HG03280 (cell line): ENCODE data around the gene C1orf174.

Experiments used
- ATAC-seq: cut with Tn5 transposase; IDR thresholded peaks from one replicate; pipeline ENCODE4 v1.9.1; 2021; ENCODE audit warnings: mild to moderate bottlenecking, moderate library complexity; ENCODE audit not compliant: unreplicated experiment

The C1orf174 gene

GRCh38 chr1:3879099-3879498 lies 21.0 kb downstream of the C1orf174 start:
- no peak for ATAC-seq

GRCh38 chr1:3876716-3877115 lies 23.4 kb downstream of the C1orf174 start:
- ATAC-seq = no peak

DNA sequence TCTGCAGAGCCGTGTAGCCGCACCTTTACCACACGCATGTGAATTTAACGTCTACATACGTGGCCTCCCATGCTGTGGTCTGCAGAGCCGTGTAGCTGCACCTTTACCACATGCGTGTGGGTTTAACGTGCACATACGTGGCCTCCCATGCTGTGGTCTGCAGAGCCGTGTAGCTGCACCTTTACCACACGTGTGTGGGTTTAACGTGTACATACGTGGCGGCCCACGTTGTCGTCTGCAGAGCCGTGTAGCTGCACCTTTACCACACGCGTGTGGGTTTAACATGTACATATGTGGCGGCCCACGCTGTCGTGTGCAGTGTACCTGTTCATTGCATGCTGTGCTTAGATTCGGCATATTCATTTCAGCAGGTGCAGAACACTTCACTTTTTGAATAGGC lies 25.3 kb downstream of the C1orf174 start:
- no peak for ATAC-seq

DNA sequence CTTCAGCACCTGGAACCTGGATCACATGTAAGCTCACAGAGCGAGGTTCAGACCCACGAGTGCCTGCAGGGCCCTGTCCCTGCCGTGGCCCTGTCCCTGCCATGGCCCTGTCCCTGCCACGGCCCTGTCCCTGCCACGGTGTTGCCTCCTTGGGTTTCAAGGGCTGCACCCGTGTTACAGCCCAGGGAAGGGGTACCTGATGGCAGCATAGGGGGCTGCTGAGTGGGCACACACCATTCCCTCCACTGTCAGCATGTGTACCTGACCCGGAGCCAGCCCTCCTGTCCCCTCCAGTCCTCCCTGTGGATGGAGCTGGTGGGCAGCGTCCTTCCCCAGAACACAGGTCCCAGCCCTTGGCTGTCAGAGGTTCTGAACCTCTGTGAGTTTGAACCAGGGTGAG lies 27.5 kb downstream of the C1orf174 start:
- ATAC-seq = no peak

GRCh38 chr1:3871451-3871805 lies 28.6 kb downstream of the C1orf174 start:
- ATAC-seq = no peak

- ATAC-seq = no peak
These were observed 30.2 kb downstream of the C1orf174 start for GRCh38 chr1:3869751-3870301.

DNA sequence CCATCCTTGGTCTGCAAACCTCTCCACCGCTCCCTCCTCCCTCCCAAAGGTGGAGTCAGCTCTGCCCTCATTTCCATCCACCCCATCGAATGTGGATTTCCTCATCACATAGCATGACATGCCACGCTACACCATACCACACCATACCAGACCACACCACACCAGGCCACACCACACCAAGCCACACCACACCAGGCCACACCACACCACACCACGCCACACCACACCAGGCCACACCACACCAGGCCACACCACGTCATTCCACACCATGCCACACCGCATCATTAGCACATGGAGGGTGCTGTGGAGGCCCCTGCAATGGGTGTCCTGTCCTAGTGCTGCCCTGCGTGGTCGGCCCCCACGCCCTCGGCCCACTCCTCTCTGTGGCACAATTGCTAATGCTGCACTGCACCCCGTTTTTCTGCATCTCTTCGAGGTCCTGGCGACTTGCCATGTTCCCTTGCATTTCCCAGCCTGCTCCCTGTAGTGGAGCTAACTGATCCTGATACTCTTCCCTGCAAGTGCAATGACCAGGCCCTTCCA lies 31.5 kb downstream of the C1orf174 start:
- no peak for ATAC-seq

GRCh38 chr1:3865606-3866160 lies 34.4 kb downstream of the C1orf174 start:
- no peak for ATAC-seq

- no peak for ATAC-seq
These were observed 35.2 kb downstream of the C1orf174 start for GRCh38 chr1:3864884-3865283.

DNA sequence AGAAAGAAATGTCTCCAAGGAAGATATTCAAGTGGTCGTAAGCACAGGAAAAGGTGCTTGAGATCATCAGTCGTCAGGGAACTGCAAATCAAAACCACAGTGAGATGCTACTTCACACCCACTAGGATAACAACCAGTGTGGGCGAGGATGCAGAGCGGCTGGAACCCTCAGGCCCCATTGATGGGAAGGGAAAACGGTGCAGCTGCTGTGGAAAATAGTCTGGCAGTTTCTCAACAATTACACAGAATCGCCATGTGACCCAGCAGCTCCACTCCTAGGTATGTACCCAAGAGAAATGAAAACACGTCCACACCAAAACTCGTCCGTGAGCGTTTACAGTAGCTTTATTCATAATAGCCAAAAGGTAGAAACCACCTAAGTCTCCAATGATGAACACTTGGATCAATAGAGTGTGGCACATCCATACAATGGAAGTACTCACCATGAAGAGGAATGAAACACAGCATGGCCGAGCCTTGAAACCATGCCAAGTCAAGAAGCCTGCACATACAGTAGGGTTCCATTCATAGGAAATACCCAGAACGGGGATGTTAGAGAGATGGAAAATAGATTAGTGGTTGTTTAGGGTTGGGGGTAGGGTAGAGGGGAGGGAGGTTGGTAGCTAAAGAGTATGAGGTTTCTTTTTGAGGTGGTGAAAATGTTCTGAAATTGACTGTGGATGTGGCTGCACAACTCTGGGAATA lies 36.7 kb downstream of the C1orf174 start:
- no peak for ATAC-seq

GRCh38 chr1:3858231-3858981 lies 41.7 kb downstream of the C1orf174 start:
- ATAC-seq = no peak

DNA sequence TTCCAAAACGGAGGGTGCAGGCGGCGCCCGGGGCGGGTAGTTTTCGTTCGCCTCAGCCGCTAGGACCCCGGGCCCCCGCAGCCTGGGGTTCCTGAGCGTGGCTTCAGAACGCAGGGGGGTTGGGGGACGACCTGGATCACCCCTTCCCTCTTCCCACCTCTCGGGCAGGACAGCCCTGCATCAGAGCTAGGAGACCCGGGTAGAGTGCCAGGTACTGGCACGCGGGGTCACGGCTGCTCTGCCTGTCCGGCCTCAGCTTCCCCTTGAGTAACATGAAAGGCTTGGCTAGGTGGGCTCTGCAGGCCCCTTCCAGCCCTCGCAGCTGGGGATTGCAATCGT lies 42.3 kb downstream of the C1orf174 start:
- ATAC-seq = no peak

- ATAC-seq = peak; percentile 95
These were observed 42.9 kb downstream of the C1orf174 start, which contains the start of the genes CEP104 and DFFB for GRCh38 chr1:3856923-3857790. Gene CEP104, minus strand, starts transcription at chr1:3857211. Its CDS starts 4,804 bp downstream, at chr1:3852407. Gene DFFB, plus strand, starts transcription at chr1:3857476. Its CDS starts 128 bp downstream, at chr1:3857604.

DNA sequence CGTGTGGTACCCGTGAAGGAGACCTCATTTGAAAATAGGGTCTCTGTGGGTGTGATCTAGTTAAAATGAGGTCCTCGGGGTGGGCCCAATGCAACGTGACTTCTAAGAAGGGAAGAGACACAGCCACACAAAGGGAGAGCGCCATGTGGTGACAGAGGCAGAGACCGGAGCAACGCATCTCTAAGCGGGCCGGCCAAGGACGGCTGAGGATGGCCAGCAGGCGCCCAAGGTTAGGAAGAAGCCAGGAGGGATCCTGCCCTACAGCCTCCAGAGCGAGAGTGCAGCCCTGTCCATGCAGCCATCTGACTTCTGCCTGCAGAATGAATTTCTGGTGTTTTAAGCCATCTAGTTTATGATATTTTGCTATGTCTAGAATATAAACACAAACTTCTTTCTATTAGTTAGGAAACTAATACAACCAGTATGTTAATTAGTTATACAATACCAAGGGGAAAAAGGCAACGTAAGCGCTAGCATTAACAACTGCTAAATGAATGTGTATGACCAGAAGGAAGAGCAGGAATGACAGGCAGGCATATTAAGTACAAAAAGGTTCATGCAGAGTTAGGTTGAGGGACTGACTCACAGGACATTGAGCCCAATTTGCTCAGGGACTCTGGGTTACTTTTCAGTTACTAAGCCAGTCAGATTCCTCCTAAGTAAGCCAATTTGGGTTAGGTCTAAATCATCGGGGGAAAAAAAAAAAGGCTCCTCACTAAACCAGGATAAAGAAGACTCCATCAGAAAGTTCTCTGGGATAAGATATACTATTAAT lies 47.2 kb downstream of the C1orf174 start:
- ATAC-seq = no peak

GRCh38 chr1:3852091-3852490 lies 48.0 kb downstream of the C1orf174 start:
- ATAC-seq = no peak

- ATAC-seq = no peak
These were observed 48.8 kb downstream of the C1orf174 start for GRCh38 chr1:3851292-3851691.

DNA sequence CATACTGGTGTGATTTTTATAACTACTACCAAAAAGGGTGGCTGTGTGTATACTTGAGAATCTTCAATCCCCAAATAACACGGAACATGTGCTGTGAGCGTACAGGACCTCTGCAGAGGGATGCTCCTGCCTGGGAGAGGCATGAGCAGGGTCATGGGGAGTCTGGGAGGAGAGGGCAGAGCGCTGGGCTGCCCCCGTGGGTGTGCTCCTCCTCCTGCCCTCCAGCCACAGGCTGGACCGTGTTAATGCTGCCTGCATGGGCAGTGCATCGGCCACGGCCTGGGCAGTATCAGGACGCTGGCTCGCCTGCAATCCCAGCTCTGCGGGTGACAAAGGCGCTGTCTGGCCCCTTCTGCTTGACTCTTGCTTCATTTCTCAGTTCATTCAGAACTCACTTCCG lies 49.2 kb downstream of the C1orf174 start:
- ATAC-seq = no peak

DNA sequence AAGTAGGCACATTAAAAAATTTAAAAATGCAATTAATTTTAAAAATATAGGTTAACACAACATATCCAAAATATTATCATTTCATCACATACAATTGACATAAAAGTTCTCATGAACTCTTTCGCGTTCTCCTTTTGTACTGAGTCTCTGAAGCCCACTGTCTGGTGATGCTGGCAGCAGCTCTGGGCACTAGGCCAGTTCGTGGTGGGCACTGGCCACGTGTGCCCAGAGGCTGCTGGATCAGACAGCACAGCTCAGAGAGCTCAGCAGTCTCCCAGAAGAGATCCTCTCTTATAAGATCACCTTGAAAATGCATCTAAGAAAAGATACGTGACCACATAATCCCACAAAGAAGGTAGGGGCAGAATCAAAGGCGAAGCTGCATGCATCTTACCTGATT lies 53.0 kb downstream of the C1orf174 start:
- ATAC-seq = no peak

- ATAC-seq = no peak
These were observed 53.5 kb downstream of the C1orf174 start for GRCh38 chr1:3846541-3846940.

DNA sequence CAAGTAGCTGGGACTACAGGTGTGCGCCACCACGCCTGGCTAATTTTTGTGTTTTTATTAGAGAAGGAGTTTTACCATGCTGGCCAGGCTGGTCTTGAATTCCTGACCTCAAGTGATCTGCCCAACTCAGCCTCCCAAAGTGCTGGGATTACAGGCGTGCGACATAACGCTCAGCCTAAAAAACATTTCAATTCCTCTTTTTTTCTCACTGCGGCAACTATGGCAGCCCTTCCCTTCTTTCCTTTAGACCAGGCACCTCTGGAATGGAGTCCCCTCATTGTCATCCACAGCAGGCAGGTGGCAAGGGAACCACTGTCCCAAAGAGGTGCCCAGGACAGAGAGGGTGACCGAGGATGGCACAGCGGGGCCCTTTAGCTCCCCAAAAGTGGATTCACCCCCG lies 57.2 kb downstream of the C1orf174 start:
- no peak for ATAC-seq
